Choroid plexus epithelial cell (primary cell): ENCODE results near the gene HNF1B.

Experiments
- DNase-seq: peaks from one replicate; pipeline ENCODE4 v3.0.0-alpha.2; 2010; ENCODE audit warnings: low read depth
- H3K4me3 ChIP-seq: 2 replicates; pipeline ENCODE4 v1.5.1; 2011; ENCODE audit warnings: low read depth, mild to moderate bottlenecking, control low read depth, low read length, moderate library complexity
- TF ChIP-seq, protein P1 (sequence below): conservative IDR thresholded peaks from 2 replicates; pipeline ENCODE4 v1.5.1; 2011; ENCODE audit warnings: low read depth, mild to moderate bottlenecking, control low read depth, inconsistent platforms, low read length, moderate library complexity

The HNF1B gene, protein sequence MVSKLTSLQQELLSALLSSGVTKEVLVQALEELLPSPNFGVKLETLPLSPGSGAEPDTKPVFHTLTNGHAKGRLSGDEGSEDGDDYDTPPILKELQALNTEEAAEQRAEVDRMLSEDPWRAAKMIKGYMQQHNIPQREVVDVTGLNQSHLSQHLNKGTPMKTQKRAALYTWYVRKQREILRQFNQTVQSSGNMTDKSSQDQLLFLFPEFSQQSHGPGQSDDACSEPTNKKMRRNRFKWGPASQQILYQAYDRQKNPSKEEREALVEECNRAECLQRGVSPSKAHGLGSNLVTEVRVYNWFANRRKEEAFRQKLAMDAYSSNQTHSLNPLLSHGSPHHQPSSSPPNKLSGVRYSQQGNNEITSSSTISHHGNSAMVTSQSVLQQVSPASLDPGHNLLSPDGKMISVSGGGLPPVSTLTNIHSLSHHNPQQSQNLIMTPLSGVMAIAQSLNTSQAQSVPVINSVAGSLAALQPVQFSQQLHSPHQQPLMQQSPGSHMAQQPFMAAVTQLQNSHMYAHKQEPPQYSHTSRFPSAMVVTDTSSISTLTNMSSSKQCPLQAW

DNA sequence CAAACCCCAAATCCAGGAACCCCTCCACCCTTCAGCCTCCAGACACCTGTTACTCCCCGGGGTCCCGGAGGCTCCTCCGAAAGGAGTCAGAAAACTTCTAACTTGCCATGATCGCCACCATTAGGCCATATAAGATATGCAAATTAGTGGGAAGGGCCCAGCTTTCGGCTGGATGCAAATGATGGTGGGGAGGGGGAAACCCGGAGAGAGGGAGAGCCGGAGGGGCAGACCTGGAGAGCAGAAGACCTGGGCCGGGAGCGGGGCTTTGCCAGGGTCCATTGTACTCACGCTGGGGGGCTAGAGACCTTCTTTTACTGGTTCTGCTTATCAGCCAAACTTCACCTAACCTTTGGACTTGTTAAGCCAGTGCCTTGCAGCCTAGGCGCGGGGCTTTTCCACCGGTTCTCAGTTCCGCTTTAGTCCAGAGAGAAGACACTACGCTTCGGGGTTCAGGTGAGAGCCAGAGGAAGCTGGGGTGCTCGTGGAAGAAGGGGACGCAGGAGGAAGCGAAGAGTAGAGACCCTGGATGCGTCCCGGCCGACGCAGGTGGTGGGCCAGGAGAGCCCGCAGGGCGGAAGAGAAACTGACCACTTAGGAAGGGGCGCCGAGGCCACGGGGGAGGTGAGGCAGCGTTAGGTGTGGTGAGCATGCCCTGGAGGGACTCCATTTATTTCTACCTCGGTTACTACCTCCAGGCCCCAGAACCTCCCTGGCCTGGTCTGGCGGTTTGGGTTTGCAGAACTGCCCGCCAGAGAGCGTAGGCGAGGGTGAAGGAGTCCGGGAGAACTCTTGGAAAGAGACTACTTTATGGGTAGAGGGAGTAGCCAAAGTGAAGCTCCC is at the start of gene HNF1B:
TSS of gene HNF1B (minus strand) at position 99 of the 840 bp plus-strand sequence. CDS start 175 bp downstream, outside the sequence.
- no peak for DNase-seq
- no peak within 1 kb of the TSS for H3K4me3 ChIP-seq
- TF ChIP-seq, protein P1, sequence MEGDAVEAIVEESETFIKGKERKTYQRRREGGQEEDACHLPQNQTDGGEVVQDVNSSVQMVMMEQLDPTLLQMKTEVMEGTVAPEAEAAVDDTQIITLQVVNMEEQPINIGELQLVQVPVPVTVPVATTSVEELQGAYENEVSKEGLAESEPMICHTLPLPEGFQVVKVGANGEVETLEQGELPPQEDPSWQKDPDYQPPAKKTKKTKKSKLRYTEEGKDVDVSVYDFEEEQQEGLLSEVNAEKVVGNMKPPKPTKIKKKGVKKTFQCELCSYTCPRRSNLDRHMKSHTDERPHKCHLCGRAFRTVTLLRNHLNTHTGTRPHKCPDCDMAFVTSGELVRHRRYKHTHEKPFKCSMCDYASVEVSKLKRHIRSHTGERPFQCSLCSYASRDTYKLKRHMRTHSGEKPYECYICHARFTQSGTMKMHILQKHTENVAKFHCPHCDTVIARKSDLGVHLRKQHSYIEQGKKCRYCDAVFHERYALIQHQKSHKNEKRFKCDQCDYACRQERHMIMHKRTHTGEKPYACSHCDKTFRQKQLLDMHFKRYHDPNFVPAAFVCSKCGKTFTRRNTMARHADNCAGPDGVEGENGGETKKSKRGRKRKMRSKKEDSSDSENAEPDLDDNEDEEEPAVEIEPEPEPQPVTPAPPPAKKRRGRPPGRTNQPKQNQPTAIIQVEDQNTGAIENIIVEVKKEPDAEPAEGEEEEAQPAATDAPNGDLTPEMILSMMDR = no peak

DNA sequence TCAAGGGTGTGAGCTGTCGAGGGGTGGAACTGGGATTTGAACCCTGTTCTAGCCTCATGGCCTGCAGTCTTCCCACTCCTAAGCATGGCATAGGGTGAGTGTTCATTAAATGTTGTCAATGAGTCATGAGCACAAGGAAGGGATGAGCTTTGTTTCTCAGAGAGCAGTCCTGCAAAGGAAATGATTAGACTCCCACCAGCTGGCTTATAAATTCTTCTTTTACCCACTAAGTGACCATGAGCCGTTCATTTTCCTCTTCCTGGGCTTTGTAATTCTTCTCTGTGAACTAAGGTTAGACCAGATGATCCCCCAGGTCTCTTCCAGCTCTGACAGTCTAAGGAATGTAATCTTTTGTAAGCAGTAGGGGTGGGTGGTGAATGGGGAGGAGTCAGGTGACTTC is 47.9 kb upstream of the HNF1B start:
- TF ChIP-seq, protein P1 = no peak
- DNase-seq = peak; percentile 58
- H3K4me3 ChIP-seq = no peak overlapping the region

DNA sequence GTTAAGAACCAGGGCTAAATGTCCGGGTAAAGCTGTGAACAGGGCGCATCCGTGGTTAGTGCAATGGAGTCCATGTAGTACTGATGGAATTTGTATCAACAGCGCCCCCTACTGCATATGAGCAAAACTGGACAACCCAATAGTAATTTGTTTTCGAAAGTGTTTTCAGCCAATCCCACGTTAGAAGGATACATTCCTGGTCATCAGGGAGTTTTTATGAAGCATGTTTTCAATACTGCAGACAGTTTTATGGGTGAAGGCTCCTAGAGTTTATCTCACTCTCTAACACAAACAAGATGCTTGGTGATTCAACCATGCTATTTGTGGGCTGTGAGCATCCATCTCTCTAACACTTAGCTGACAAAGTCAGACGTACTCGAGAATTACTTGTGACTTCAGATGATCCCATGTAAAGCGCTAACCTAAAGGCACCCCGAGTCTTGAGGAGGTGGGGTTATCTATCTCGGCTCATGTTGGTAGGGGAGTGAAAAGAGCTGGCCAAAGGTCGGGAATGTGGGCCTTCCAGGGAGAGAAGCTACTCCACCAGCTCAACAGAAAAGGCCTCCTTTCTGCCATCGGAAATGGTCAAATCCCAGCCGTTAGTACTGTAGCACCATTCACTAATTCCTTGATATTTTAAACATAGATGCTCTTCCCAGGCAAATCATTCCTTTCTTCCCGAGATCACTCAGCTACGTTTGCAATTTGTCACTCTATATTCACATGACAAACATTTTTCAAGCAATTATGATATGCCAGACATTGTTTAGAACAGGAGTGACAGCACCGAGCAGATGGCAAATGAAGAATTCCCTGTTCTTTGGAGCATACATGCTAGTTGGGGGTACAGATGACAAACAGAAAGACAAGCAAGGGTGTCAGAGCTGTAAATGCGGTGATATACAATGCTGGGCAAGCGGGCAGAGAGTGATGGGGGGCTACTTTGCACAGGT is 46.9 kb upstream of the HNF1B start:
- H3K4me3 ChIP-seq = no peak overlapping the region
- TF ChIP-seq, protein P1 = peak; percentile 54
- peak; percentile 41 for DNase-seq

DNA sequence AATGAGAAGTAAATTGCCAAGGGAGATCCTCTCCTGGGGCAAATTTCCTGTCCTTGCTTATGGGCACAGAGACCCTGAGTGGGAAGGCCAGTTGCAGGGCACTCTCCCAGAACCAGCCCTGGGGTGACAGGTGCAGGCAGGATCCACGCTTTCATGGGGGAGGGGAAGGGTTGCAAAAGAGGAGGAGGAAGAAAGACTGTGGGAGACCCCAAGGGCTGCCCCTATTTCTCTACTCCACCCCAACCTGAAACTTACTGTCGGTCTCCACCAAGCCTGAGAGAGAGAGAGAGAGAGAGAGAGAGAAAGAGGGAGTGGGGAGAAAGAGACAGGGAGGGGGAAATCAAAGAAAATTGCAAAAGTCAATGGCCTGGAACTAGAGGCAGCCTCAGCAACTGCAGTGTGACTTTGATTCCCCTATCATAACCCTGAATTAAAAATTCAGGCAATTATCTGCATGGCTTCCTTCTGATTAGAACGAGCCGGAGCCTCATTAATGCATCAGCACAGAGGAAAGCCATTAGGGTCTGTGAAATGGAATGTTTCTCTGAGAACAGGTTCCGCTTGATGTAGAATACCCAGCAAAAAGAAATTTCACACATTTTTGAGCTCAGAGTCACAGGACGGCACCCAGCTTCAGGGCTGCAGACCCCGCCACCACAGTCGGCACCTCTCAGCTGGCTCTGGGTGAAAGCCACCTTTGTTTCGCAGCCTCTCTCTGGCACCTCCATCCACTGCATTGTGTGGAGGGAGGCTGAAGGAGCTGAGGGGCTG is 45.1 kb upstream of the HNF1B start:
- DNase-seq = no peak
- TF ChIP-seq, protein P1 = no peak
- no peak overlapping the region for H3K4me3 ChIP-seq

DNA sequence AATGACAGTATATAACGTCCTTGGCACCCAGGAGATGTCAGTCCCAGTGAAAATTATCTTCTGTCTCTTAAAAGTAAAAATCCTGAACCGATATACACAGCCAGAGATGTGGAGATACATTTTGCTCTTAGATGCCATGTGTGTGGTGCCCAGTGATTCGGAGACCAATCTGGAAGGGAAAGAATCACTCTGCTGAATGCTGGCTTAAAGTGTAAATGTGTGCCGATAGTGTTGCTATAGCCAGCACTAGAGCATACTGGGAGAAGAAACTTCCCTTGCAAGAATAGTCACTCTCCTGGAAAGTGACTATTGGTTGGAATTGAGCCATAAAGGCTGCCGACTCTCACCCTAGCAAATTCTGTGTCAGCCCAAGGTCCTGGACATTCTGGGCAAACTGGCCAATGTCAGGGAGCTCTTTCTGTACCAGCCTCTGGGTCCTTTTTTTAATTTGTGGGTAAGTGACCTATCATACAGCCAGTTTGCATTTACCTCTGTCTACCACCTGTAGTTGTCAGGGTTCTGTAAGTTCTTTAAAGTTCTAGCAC is 44.2 kb upstream of the HNF1B start:
- no peak overlapping the region for H3K4me3 ChIP-seq
- TF ChIP-seq, protein P1 = no peak
- DNase-seq = no peak
